NCI-H524 treated with DMSO at 0.1 percent for 48 hours (cell line): ENCODE data around the gene ATP1B4.

Source experiments
- DNase-seq: peaks from one replicate; lab custom pipeline; 2025; lab: John Stamatoyannopoulos, UW

The ATP1B4 gene

DNA sequence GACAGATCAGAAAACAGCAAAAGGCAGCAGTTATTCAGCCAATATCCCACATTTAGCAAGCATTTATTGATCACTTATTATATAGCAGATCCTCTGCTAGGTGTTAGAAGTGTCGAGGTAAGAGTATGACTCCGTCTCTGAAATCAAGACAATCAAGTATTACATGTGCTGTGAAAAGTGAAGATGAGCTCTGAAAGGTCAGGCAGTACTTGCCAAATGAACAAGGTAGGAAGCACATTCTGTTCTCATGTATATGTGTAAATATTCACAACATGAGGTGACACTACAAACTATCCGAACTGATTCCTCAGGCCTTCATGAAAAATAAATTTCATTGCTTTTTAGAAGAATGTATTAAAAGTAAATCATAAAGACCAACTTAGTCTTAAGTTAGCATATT lies 15.3 kb downstream of the ATP1B4 start:
- no peak for DNase-seq

GRCh38 chrX:120377715-120378114 lies 15.8 kb downstream of the ATP1B4 start:
- no peak for DNase-seq

GRCh38 chrX:120378570-120378969 lies 16.7 kb downstream of the ATP1B4 start:
- no peak for DNase-seq

DNA sequence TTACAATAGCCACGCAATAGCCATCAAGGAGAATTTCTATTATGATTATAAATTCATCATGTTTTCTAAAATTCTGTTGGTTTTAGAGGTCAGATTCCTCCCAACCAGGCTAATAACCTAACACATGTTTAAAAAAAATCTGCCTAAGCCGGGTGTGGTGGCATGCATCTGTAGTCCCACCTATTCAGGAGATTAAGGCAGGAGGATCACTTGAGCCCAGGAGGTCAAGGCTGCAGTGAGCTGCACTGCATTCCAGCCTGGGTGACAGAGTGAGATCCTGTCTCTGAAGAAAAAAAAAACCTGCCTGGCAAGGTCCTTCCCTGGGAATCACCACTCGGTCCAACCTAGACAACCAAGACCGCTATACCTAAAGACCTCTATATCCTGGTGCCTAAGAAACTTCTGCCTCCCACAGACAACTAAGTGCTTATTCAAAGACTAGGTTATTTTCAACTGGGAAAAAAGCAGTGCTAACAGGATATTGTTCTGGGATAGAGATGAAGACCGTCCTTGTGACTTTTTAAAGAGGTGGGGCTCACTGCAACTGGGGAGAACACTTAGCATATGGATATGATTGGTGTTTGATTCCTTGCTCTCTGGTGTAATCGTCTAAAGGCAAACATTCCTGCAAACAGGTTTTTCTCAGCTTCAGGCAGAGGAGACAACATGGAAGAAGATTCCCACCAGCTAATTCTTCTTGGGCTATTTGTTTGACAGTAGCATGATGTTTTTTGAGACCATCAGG lies 18.2 kb downstream of the ATP1B4 start:
- no peak for DNase-seq

DNA sequence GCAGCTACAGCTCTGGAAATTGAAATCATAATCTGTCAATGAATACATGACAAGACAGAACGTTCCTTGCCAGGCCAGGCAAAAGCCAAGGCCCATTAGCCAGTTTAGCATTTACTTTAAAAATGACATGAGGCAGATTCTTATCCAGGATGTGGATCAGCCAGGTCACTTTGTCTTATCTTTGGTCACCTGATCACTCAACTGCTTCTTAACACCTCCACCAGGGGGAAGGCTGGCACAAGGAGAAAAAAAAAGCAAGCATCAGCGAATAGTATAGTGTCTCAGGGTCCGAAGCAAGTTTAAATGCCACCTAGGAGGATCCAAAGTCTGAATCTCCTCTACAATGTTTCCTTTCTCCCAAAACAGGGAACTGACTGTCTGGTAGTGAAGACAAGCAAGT lies 18.8 kb downstream of the ATP1B4 start:
- no peak for DNase-seq

- DNase-seq, result no peak
These were observed 39.4 kb downstream of the ATP1B4 start for GRCh38 chrX:120401301-120401700.

GRCh38 chrX:120402369-120402768 lies 40.5 kb downstream of the ATP1B4 start:
- no peak for DNase-seq

DNA sequence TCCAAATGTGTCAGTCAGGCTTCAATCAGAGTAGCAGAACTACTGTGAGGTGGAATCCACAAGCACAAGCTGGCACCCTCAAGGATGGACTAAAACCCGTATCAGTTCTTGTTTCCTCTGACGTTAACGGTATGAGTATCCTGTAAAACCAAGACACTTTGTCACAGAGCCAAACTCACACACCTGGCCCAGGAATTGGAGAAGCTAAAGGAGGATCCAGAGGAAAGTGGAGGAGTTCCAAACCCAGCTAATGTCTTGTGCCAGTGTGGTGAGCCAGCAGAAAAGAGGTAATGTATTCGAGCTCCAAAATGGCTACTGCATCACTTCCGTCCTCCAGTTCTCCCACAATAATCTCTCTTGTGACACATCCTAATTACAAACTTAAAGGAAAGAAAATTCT lies 44.7 kb downstream of the ATP1B4 start:
- no peak for DNase-seq

- no peak for DNase-seq
These were observed 46.3 kb downstream of the ATP1B4 start for GRCh38 chrX:120408168-120408567.

GRCh38 chrX:120419463-120419862 lies 57.6 kb downstream of the ATP1B4 start:
- no peak for DNase-seq

DNA sequence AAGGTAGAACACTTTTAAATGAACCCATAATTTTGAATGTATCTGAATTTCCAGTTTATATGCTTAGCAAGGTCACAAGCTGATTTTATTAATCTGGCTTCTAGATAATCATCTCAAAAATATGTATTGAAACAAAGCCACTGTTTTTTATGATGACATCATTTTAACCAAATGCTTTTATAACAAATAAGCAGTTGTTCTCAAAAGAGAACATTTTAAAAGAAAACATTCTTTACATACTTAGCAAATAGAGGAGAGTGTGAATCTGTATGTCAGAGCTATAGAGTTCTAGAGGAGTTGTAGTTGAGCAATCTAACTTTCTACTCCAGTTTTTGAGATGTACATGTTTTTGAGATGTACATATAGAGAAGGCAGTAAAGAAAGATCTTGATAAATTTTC lies 64.7 kb downstream of the ATP1B4 start:
- no peak for DNase-seq

GRCh38 chrX:120428309-120428708 lies 66.4 kb downstream of the ATP1B4 start:
- DNase-seq, result no peak

GRCh38 chrX:120429776-120430540 lies 68.1 kb downstream of the ATP1B4 start:
- DNase-seq, result peak; percentile 34
